HEK293T (cell line): ENCODE data around the gene CALHM5.

Experiments
- CTCF ChIA-PET: fragments of 350-600 bp; formaldehyde crosslinking; extraction: SDS; loops from one replicate; lab custom pipeline; 2021; ENCODE audit warnings: antibody characterized with exemption, inconsistent platforms; lab: Yijun Ruan, JAX
- POLR2A ChIA-PET: fragments of 350-600 bp; formaldehyde crosslinking; extraction: SDS; loops from one replicate; lab custom pipeline; 2020; ENCODE audit warnings: antibody characterized with exemption, inconsistent platforms; lab: Yijun Ruan, JAX
- DNase-seq: peaks from one replicate; pipeline ENCODE4 v3.0.0; 2012; ENCODE audit warnings: mixed read lengths; ENCODE audit errors: extremely low spot score
- ARNT ChIP-seq: fragments of 450-650 bp; IDR thresholded peaks from 2 replicates; pipeline ENCODE4 v1.6.1; 2017; ENCODE audit warnings: mild to moderate bottlenecking
- BHLHE40 ChIP-seq: fragments of 450-650 bp; IDR thresholded peaks from 2 replicates; pipeline ENCODE4 v1.6.1; 2016; ENCODE audit warnings: mild to moderate bottlenecking, moderate library complexity, borderline replicate concordance
- CTBP1 ChIP-seq: fragments of 450-650 bp; IDR thresholded peaks from 2 replicates; pipeline ENCODE4 v1.6.1; 2016; ENCODE audit warnings: borderline replicate concordance
- ELF4 ChIP-seq: fragments of 450-650 bp; IDR thresholded peaks from 2 replicates; pipeline ENCODE4 v1.6.1; 2017; ENCODE audit warnings: antibody characterized with exemption
- FOXA1 ChIP-seq: fragments of 450-650 bp; IDR thresholded peaks from 2 replicates; pipeline ENCODE4 v1.6.1; 2016; ENCODE audit warnings: mild to moderate bottlenecking
- FOXK2 ChIP-seq: fragments of 450-650 bp; IDR thresholded peaks from 2 replicates; pipeline ENCODE4 v1.6.1; 2016; ENCODE audit warnings: mild to moderate bottlenecking
- FOXM1 ChIP-seq: fragments of 450-650 bp; IDR thresholded peaks from 2 replicates; pipeline ENCODE4 v1.6.1; 2017; ENCODE audit warnings: mild to moderate bottlenecking, borderline replicate concordance
- HDGF ChIP-seq: fragments of 450-650 bp; IDR thresholded peaks from 2 replicates; pipeline ENCODE4 v1.6.1; 2017; ENCODE audit warnings: antibody characterized with exemption, borderline replicate concordance
- L3MBTL2 ChIP-seq: fragments of 450-650 bp; conservative IDR thresholded peaks from 2 replicates; pipeline ENCODE4 v1.6.1; 2016; ENCODE audit warnings: mild to moderate bottlenecking
- LEF1 ChIP-seq: fragments of 450-650 bp; IDR thresholded peaks from 2 replicates; pipeline ENCODE4 v1.6.1; 2017; ENCODE audit warnings: mild to moderate bottlenecking, borderline replicate concordance
- NFRKB ChIP-seq: fragments of 450-650 bp; IDR thresholded peaks from 2 replicates; pipeline ENCODE4 v1.6.1; 2016; ENCODE audit warnings: mild to moderate bottlenecking, moderate library complexity
- SP1 ChIP-seq: fragments of 450-650 bp; IDR thresholded peaks from 2 replicates; pipeline ENCODE4 v1.6.1; 2017
- SUZ12 ChIP-seq: fragments of 450-650 bp; IDR thresholded peaks from 2 replicates; pipeline ENCODE4 v1.6.1; 2016; ENCODE audit warnings: mild to moderate bottlenecking
- TARDBP ChIP-seq: fragments of 450-650 bp; IDR thresholded peaks from 2 replicates; pipeline ENCODE4 v1.6.1; 2016
- ZNF384 ChIP-seq: fragments of 450-650 bp; IDR thresholded peaks from 2 replicates; pipeline ENCODE4 v1.6.1; 2016
- TF ChIP-seq, protein P1 (sequence below): fragments of 450-650 bp; IDR thresholded peaks from 2 replicates; pipeline ENCODE4 v1.6.1; 2016

The CALHM5 gene

DNA sequence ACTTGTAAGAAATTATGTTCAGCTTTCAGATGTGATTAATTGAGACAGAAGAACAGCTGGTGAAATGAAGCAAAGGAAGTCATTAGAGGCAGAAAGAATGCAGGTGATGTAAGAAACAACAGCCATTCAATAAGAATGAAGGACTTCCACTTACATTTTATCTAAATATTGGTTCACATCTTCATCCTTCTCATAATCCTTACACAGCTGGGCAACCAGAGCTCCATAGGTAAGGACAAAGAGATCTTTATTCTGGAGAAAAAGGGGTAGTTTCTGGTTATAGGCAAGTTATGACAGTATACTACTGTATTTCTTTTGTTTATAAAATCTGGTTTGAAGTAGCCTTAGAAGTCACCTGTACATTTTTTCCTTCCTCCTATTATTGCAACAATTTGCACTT is 31.7 kb downstream of the CALHM5 start:
- POLR2A ChIA-PET = interaction anchor here (1.0 kb wide), 1 partner anchor 28 kb away, joined by 3 read pairs; the partner anchor contains the start of gene RWDD1
- CTCF ChIA-PET = interaction anchor here (1.2 kb wide), 1 partner anchor 10 kb away, joined by 4 read pairs; no protein-coding TSS in a partner anchor
- TF ChIP-seq FOXM1 (no peak), LEF1 (no peak), CTBP1 (no peak), FOXK2 (no peak), ZNF384 (no peak), SUZ12 (no peak), HDGF (no peak), SP1 (no peak), ELF4 (no peak), TARDBP (no peak), FOXA1 (no peak), BHLHE40 (no peak), NFRKB (no peak), ARNT (no peak), L3MBTL2 (no peak)
- TF ChIP-seq, protein P1, sequence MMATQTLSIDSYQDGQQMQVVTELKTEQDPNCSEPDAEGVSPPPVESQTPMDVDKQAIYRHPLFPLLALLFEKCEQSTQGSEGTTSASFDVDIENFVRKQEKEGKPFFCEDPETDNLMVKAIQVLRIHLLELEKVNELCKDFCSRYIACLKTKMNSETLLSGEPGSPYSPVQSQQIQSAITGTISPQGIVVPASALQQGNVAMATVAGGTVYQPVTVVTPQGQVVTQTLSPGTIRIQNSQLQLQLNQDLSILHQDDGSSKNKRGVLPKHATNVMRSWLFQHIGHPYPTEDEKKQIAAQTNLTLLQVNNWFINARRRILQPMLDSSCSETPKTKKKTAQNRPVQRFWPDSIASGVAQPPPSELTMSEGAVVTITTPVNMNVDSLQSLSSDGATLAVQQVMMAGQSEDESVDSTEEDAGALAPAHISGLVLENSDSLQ = no peak
- DNase-seq = no peak

DNA sequence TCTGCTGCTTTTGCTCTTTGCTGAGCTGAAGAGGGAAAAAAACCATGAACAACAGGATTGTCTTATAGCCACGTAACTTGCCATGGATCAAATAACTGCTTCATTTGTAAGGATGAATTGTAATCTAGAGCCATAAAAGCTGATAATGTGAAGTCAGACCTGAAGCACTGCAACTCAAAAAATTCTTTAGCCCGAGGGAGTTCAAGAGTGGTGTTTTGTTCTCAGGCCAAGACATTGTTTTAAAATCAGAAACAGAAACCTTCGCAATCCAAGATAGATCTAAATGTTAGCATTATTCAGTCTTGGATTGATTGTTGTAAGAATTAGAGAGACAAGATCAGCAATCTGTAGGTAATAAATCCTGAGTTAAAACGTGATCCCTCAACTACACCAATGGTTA is 34.2 kb downstream of the CALHM5 start, which contains the start of gene TRAPPC3L:
Gene TRAPPC3L, minus strand, starts transcription at position 34 of the 400 bp plus-strand sequence. CDS start 170 bp downstream, outside the sequence.
- TF ChIP-seq SP1 = no peak
- TF ChIP-seq HDGF = no peak
- no peak for TF ChIP-seq ZNF384
- TF ChIP-seq FOXK2 = no peak
- no peak for TF ChIP-seq NFRKB
- no peak for TF ChIP-seq ELF4
- no peak for TF ChIP-seq ARNT
- no peak for TF ChIP-seq BHLHE40
- DNase-seq = no peak
- POLR2A ChIA-PET = interaction anchor here (1.0 kb wide), 1 partner anchor 25 kb away, joined by 3 read pairs; no protein-coding TSS in a partner anchor
- CTCF ChIA-PET = no interaction called here

GRCh38 chr6:116547358-116547757 is 35.9 kb downstream of the CALHM5 start:
- POLR2A ChIA-PET = no interaction called here
- CTCF ChIA-PET = no interaction called here
- DNase-seq = no peak
- TF ChIP-seq FOXK2 = no peak
- TF ChIP-seq CTBP1 = no peak
- no peak for TF ChIP-seq TARDBP
- TF ChIP-seq HDGF = no peak
- no peak for TF ChIP-seq SP1
- TF ChIP-seq L3MBTL2 = no peak
- no peak for TF ChIP-seq NFRKB
- no peak for TF ChIP-seq ARNT
- TF ChIP-seq, protein P1 = no peak
- TF ChIP-seq ELF4 = no peak

- TF ChIP-seq L3MBTL2 = no peak
- TF ChIP-seq FOXK2 = no peak
- POLR2A ChIA-PET = no interaction called here
- no peak for DNase-seq
- CTCF ChIA-PET = no interaction called here
Measured at GRCh38 chr6:116550796-116551195, 39.4 kb downstream of the CALHM5 start.

- DNase-seq = no peak
- POLR2A ChIA-PET = interaction anchor here (1.6 kb wide), 1 partner anchor 18 kb away, joined by 5 read pairs; the partner anchor contains the start of gene RWDD1
- TF ChIP-seq FOXM1 (no peak), NFRKB (no peak)
- CTCF ChIA-PET = interaction anchor here (1.0 to 1.3 kb wide), 3 partner anchors 20 to 285 kb away, joined by 3 read pairs; partner anchors contain the start of gene CALHM5
Measured at GRCh38 chr6:116553451-116553850, 42.0 kb downstream of the CALHM5 start, which contains the start of gene CALHM4. TSS of gene CALHM4 (plus strand) at chr6:116553751. CDS start at chr6:116553794, 43 bp downstream.

GRCh38 chr6:116556065-116556464 is 44.6 kb downstream of the CALHM5 start:
- POLR2A ChIA-PET = interaction anchor here (1.4 kb wide), 1 partner anchor 303 kb away, joined by 3 read pairs; no protein-coding TSS in a partner anchor
- DNase-seq = no peak
- CTCF ChIA-PET = no interaction called here
- TF ChIP-seq L3MBTL2 (no peak), NFRKB (no peak), ZNF384 (no peak), BHLHE40 (no peak), ARNT (no peak), LEF1 (no peak), ELF4 (no peak), FOXA1 (no peak), SP1 (no peak), CTBP1 (no peak), TARDBP (no peak), SUZ12 (no peak), FOXK2 (no peak)

- ChIA-PET POLR2A (no interaction called here), CTCF (interaction anchor here (1.4 kb wide), 1 partner anchor 288 kb away, joined by 5 read pairs; no protein-coding TSS in a partner anchor)
- no peak for TF ChIP-seq ELF4
- TF ChIP-seq ARNT = no peak
- TF ChIP-seq SP1 = no peak
- no peak for DNase-seq
Measured at GRCh38 chr6:116556814-116557415, 45.5 kb downstream of the CALHM5 start.
